ENCODE results near the gene EHD1.
"Not testable (repeated sequence)": the region's sequence is repeated elsewhere in the genome, so short reads cannot be mapped to it uniquely, and the experiment has no call there.

Gene EHD1

DNA sequence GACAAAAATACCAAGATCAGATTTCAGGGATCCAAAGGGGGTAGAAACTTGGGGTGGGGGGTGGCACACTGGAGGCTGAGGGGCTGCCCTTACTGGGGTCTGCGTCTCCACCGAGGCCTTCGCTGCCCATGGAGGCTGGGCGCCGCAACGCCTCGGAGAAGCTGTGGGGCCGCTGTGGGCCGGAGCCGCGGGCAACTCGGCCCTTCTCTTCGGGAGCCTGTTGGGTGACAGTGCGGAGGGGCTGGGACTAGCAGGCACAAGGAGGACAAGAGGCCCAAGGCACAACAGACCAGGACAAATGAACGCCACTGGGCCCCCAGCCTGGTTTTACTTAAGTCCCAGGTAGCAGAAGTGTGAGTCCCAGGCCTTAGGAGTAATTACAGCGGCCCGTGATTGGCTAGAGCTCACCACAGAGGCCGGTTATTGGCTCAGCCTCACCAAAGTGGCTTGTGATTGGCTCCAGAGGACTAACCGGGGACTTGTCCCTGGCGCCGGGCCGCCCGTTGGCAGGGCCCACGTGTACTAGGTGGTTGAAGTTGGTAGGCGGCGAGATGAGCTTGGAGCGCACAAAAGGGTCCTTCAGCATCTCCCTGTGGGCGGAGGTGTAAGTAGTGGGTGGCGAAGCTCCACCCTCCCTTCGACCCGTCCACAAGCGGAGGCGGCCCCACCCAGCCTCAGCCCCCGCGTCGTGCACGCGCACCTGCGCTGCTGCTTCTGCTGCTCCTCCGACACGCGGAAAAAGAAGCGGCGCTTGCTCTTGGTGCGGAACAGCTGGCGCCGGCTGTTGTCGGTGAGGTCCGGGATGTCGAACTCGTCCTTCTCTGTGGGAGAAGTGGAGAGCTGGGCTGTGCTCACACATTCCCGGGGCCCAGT lies 51.6 kb downstream of the EHD1 start:
- ATAC-seq (ENCODE audit: low read depth) (no peak), DNase-seq (ENCODE audit: low spot score) (no peak)
- H3K36me3 ChIP-seq (ENCODE audit: low read depth), result peaks cover 64% of the 10 kb centered on the region

DNA sequence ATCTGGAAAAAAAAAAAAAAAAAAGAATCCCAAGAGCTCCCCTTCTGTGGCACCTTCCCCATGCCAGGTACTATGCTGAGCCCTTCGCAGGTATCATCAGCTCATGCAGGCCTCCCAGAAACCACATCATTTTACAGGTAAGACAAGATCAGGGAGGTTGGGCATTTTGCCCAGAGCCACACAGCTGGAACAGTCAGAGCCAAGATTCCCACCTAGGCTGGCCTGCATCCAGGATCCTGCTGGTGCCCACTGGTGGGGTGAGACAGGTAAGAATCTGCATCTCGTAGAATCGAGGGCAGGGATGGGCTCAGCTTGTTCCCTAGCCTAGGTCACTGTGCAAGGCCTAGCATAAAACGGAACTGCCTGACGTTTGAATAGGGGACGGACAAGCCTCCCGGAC lies 52.4 kb downstream of the EHD1 start:
- Histone ChIP-seq H3K27me3 (ENCODE audit: insufficient read depth, poor library complexity, severe bottlenecking) (no peaks in the 10 kb centered on the region), H3K27ac (ENCODE audit: poor library complexity, severe bottlenecking) (no peak overlapping the region)

More for the DNA sequence above, 51.6 kb downstream of the EHD1 start:
- Histone ChIP-seq H3K9me3 (ENCODE audit: severe bottlenecking) (no peaks in the 10 kb centered on the region), H3K27me3 (ENCODE audit: insufficient read depth, poor library complexity, severe bottlenecking) (no peaks in the 10 kb centered on the region), H3K4me1 (ENCODE audit: insufficient read depth, poor library complexity, severe bottlenecking) (no peaks in the 10 kb centered on the region), H3K4me3 (ENCODE audit: severe bottlenecking) (no peak overlapping the region), H3K27ac (ENCODE audit: poor library complexity, severe bottlenecking) (no peak overlapping the region)
- TF ChIP-seq, protein P1, sequence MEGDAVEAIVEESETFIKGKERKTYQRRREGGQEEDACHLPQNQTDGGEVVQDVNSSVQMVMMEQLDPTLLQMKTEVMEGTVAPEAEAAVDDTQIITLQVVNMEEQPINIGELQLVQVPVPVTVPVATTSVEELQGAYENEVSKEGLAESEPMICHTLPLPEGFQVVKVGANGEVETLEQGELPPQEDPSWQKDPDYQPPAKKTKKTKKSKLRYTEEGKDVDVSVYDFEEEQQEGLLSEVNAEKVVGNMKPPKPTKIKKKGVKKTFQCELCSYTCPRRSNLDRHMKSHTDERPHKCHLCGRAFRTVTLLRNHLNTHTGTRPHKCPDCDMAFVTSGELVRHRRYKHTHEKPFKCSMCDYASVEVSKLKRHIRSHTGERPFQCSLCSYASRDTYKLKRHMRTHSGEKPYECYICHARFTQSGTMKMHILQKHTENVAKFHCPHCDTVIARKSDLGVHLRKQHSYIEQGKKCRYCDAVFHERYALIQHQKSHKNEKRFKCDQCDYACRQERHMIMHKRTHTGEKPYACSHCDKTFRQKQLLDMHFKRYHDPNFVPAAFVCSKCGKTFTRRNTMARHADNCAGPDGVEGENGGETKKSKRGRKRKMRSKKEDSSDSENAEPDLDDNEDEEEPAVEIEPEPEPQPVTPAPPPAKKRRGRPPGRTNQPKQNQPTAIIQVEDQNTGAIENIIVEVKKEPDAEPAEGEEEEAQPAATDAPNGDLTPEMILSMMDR (IDR thresholded peaks at IDR 0.05; ENCODE audit: poor library complexity, severe bottlenecking), result no peak

DNA sequence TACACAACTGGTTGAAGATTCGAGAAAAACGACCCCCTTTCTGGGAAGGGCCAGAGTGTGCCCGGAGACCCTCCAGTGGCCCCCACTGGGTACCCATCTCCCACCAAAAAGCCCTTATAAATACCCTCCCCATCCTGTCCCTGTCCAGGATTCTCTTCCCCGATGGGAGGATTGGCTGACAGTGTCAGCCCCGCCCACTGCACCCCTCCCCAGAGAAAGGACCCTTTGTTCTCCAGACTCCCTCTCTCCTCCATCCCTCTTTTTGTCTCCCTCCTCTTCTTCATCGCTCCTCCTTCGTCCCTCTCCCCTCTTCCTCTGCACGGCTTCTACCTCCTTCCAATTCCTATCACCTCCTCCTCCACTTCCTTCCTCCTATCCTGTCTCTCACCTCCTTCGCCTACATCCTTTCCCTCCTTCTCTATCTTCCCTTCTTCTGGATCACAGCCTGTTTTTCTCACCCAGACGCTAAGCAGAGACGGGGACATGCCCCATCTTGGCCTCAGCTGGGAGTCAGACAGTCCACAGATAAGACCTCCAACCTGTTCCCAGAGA lies 54.8 kb downstream of the EHD1 start:
- peaks cover 34% of the 10 kb centered on the region for H3K36me3 ChIP-seq (ENCODE audit: low read depth)
- ATAC-seq (ENCODE audit: low read depth), result no peak
- no peaks in the 10 kb centered on the region for H3K4me1 ChIP-seq (ENCODE audit: insufficient read depth, poor library complexity, severe bottlenecking)
- no peak overlapping the region for H3K4me3 ChIP-seq (ENCODE audit: severe bottlenecking)
- no peak overlapping the region for H3K27ac ChIP-seq (ENCODE audit: poor library complexity, severe bottlenecking)
- no peaks in the 10 kb centered on the region for H3K9me3 ChIP-seq (ENCODE audit: severe bottlenecking)
- no peaks in the 10 kb centered on the region for H3K27me3 ChIP-seq (ENCODE audit: insufficient read depth, poor library complexity, severe bottlenecking)
- TF ChIP-seq, protein P1 (IDR thresholded peaks at IDR 0.05; ENCODE audit: poor library complexity, severe bottlenecking), result no peak
- no peak for DNase-seq (ENCODE audit: low spot score)

More for the DNA sequence above, 52.4 kb downstream of the EHD1 start:
- no peaks in the 10 kb centered on the region for H3K4me1 ChIP-seq (ENCODE audit: insufficient read depth, poor library complexity, severe bottlenecking)
- H3K36me3 ChIP-seq (ENCODE audit: low read depth), result peaks cover 57% of the 10 kb centered on the region
- ATAC-seq (ENCODE audit: low read depth) (no peak), DNase-seq (ENCODE audit: low spot score) (no peak)
- no peaks in the 10 kb centered on the region for H3K9me3 ChIP-seq (ENCODE audit: severe bottlenecking)
- TF ChIP-seq, protein P1 (IDR thresholded peaks at IDR 0.05; ENCODE audit: poor library complexity, severe bottlenecking), result no peak
- H3K4me3 ChIP-seq (ENCODE audit: severe bottlenecking), result no peak overlapping the region

DNA sequence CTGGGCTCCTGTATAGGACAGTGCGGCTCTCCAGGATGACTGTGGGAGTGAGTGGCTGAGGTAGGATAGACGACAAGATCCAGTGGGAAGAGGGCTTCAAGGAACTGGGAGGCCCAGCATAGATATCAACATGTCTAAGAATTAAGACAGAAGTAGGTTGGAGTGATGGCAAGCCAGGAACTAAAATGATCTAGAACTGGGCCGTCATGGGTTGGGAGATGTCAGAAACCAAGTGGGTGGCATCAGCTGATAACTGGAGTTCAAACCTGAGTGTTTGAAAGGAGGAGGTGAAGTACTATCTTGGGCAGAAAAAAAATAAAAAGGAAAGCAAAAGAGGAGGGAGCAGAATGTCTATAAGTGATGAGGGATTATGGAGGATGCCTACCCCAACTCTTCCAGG lies 60.9 kb downstream of the EHD1 start:
- H3K4me3 ChIP-seq (ENCODE audit: severe bottlenecking), result no peak overlapping the region
- ATAC-seq (ENCODE audit: low read depth) (no peak), DNase-seq (ENCODE audit: low spot score) (no peak)
- no peaks in the 10 kb centered on the region for H3K36me3 ChIP-seq (ENCODE audit: low read depth)
- H3K4me1 ChIP-seq (ENCODE audit: insufficient read depth, poor library complexity, severe bottlenecking), result no peaks in the 10 kb centered on the region
- no peaks in the 10 kb centered on the region for H3K27me3 ChIP-seq (ENCODE audit: insufficient read depth, poor library complexity, severe bottlenecking)
- H3K27ac ChIP-seq (ENCODE audit: poor library complexity, severe bottlenecking), result no peak overlapping the region
- TF ChIP-seq, protein P1 (IDR thresholded peaks at IDR 0.05; ENCODE audit: poor library complexity, severe bottlenecking), result no peak
- no peaks in the 10 kb centered on the region for H3K9me3 ChIP-seq (ENCODE audit: severe bottlenecking)

DNA sequence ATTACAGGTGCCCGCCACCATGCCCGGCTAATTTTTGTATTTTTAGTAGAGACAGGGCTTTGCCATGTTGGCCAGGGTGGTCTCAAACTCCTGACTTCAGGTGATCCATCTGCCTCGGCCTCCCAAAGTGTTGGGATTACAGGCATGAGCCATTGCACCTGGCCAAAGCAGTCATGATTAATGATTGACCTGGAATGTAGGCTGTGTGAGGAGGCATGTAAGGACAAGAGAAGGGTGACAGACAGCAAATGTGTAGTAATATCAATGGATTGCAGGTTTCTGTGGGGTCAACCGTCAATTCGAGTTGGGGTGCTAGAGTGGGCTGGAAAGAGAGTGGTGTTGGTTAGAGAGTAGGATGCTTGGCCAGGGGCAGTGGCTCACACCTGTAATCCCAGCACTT lies 63.0 kb downstream of the EHD1 start:
- not testable (repeated sequence) for H3K4me1 ChIP-seq (ENCODE audit: insufficient read depth, poor library complexity, severe bottlenecking); H3K27ac ChIP-seq (ENCODE audit: poor library complexity, severe bottlenecking); H3K9me3 ChIP-seq (ENCODE audit: severe bottlenecking); H3K36me3 ChIP-seq (ENCODE audit: low read depth); H3K4me3 ChIP-seq (ENCODE audit: severe bottlenecking); H3K27me3 ChIP-seq (ENCODE audit: insufficient read depth, poor library complexity, severe bottlenecking); DNase-seq (ENCODE audit: low spot score)
- peak; percentile 17; the same call in 2 of the 3 replicates for ATAC-seq (ENCODE audit: low read depth)
